ENCODE data around the gene SEC63.
A peak's percentile ranks its signal among the peaks of the same experiment; 100 is the strongest.
"Not testable (repeated sequence)": the region's sequence is repeated elsewhere in the genome, so short reads cannot be mapped to it uniquely, and the experiment has no call there.

SEC63 gene

DNA sequence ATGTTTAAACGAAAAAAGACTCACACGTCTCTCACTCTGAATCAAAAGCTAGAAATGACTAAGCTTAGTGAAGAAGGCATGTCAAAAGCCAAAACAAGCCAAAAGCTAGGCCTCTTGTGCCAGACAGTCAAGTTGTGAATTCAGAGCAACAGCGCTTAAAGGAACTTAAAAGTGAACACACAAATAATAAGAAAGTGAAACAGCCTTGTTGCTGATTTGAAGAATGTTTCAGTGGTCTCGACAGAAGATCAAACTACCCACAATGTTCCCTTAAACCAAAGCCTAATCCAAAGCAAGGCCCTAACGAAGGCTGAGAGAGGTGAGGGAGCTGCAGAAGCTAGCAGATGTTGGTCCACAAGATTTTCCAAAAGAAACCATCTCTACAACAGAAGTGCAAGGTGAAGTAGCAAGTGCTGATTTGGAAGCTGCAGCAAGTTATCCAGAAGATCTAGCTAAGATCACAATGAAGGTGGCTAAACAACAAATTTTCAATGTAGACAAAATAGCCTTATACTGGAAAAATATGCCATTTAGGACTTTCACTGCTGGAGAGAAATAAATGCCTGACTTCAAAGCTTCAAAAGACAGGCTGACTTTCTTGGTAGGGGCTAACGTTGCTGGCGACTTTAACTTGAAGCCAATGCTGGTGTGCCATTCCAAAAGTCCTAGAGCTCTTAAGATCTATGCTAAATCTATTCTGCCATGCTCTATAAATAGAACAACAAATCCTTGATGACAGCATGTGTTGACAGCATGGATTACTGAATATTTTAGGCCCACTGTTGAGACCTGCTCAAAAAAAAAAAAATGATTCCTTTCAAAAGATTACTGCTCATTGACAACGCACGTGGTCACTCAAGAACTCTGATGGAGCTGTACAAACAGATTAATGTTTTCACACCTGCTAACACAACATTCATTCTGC, 40.3 kb downstream of the SEC63 start:
- no peak for DNase-seq

DNA sequence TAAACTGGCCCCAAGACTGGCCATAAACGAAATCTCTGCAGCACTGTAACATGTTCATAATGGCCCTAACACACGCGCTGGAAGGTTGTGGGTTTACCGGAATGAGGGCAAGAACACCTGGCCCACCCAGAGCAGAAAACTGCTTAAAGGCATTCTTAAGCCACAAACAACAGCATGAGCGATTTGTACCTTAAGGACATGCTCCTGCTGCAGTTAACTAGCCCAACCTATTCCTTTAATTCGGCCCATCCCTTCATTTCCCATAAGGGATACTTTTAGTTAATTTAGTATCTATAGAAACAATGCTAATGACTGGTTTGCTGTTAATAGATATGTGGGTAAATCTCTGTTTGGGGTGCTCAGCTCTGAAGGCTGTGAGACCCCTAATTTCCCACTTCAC, 41.0 kb downstream of the SEC63 start:
- not testable (repeated sequence) for DNase-seq

DNA sequence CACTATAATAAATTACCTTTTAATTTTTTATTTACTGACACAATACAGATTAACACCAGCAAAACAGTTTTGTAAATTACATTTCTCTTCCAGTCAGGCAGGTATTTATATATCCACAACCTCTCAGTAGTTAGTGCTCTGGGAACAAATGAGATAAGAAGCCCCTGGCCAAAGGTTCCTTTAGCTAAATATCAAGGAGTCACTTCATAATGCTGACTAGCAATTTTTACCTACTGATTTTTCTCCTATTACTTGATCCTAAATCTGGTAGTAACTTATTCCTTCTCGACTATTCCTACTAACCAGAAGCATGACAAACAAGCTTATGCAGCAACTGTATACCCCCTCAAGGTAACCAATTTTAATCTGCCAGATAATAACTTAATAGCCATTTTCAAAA, 46.3 kb downstream of the SEC63 start:
- DNase-seq, result no peak

DNA sequence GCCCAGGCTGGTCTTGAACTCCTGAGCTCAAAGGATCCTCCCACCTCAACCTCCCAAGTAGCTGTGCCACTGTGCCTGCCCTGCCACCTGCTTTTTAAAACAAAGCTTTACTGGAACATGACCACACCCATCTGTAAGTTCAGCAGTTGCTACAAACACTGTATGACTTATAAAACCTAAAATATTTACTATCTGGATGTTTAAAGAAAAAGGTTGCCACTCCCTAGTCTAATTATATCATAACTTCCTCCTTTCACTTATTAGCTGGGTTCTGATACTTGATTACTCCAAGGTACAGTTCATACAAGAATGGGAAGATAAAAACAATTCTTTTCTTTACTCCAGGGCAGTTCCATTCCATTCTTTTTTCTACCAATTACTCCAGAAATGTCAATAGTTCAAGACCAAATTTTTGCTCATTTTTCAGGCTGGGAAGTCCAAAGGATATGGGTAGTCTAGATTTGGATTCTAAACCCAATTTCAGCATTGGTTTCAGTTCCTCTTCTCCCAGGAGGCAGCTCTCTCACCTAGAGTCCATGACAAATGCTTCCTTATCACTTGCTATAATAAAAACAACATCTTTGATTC, 63.1 kb downstream of the SEC63 start:
- DNase-seq, result no peak

DNA sequence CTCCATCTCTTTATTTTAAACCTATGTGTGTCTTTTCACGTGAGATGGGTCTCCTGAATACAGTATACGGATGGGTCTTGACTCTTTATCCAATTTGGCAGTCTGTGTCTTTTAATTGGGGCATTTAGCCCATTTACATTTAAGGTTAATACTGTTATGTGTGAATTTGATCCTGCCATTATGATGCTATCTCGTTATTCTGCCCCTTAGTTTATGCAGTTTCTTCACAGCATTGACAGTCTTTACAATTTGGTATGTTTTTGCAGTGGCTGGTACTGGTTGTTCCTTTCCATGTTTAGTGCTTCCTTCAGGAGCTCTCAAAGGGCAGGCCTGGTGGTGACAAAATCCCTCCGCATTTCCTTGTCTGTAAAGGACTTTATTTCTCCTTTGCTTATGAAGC, 67.6 kb downstream of the SEC63 start:
- DNase-seq, result not testable (repeated sequence)

DNA sequence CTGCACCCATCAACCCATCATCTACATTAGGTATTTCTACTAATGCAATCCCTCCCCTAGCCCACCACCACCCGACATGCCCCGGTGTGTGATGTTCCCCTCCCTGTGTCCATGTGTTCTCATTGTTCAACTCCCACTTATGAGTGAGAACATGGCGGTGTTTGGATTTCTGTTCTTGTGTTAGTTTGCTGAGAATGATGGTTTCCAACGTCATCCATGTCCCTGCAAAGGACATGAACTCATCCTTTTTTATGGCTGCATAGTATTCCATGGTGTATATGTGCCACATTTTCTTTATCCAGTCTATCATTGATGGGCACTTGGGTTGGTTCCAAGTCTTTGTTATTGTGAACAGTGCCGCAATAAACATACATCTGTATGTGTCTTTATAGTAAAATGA, 72.1 kb downstream of the SEC63 start:
- not testable (repeated sequence) for DNase-seq

DNA sequence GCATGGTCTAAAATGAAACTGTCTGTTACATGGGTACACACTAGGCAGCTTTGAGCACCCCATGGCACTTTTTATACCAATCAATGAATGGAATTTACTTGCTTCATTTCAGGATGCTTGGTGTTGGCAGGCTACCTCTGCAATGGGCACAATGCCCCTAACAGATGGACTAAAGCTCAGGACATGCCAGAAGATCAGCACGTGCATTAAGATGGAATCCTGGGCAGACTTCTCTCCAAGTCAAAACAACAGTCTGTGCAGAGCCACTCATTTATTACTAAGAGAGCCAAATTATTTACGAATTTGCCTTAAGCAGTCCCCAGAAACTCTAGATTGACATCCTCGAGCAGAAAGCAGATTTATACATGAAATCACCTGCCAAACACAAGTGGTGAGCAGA, 78.1 kb downstream of the SEC63 start:
- DNase-seq, result no peak

DNA sequence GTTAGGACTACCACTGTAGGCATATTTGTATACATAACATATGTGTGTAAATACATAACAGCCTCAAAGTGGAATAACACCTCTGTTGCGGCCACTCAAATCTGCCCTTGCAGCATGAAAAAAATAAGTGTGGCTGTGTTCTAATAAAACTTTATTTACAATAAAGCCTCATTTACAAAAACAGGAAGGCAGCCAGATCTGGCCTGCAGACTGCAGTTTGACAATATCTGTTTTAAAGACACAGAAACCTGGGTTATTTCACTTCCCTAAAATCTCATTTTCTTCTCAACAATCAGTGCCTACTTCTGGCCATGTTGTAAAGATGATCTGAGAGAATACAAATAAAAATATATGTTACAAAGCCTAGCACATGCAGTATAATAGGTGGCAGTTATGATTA, 80.0 kb downstream of the SEC63 start:
- DNase-seq, result no peak

DNA sequence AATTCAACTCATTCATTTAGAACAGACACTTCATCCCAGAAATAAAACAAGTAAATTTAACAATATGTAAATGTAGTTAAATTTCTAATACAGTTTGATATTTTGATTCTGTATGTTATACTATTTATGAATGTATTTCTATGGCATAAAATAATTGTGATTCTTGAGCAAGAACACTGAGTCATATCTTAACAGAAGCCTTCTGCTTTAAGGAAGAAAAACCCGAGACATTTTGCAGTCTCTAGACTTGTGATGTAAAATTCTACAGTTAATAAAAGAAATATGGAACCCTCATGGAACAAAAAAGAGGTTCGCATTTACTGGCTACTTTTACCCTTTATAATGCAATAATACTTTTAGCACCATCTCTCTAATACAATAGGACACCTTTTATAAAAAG, 86.0 kb downstream of the SEC63 start:
- no peak for DNase-seq

DNA sequence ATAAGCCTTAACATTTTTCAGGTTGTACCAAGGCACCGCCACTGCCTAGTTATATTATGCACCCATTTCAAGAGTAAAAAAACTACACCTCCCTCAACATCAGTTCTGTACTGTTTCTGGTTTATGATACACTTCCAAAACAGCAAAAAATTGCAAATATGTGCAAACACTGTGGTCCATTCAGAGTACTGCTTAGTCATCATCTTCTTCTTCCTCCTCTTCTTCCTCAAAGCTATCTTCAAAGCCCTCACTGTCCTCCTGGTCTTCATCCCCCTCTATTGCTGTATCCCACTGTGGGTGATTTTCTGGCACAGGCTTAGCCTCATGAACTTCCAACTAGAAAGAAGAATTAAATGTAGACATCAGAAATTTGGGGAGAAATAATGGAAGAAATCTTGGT, 86.5 kb downstream of the SEC63 start:
- not testable (repeated sequence) for DNase-seq

DNA sequence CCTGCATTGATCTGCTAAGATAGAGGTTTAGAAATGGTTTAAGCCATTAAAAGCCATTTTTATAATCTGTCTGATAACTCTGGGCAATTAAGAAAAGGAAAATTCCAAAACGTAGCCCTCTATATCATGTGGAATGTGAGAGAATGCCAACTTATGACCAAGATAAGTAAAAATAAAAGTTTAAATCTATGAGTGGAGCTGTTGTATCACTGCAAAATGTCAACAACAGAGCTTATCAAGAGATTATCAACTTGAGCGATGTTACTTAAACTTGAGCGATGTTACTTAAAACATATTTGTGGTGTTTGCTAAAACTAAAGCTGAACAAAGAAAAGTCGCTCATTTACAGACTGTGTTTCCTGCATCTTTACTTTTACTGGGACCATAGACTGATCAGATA, 87.0 kb downstream of the SEC63 start:
- DNase-seq, result no peak

DNA sequence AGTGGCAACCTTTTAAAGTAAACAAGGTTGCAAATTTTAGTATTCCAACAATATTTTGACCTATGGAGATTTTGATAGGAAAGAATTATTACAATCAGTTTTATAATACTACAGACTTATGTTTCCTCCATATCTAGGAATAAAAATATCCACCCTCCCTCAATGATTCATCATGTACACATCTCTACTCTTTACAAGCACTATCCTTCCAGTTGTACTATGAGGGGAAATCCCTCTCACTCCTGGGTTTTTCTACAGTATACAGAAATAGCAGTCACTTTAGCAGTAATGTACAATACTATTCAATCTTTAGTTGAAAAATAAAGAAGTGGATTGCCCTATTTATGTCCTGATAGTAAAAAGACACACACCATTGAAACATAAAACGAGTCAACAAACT, 87.6 kb downstream of the SEC63 start:
- DNase-seq, result no peak

DNA sequence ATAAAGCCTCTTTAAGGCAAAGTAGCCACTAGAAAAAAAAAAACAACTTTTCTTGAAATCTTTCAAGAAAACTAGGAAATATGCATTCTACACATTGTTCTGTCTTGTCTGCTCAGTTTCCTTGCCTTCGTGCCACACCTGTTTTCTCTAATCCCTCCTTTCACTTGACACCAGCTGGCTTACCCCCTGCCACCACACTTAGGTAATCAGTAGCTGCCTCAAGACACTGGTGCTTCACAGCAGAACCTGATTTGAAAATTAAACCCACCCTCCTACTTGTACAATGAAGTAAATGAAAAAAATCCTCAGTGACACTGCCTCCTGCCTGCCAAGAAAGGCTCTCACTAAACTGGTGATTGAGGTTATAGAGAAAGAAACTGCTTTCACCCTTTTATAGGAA, 88.1 kb downstream of the SEC63 start:
- DNase-seq, result no peak

DNA sequence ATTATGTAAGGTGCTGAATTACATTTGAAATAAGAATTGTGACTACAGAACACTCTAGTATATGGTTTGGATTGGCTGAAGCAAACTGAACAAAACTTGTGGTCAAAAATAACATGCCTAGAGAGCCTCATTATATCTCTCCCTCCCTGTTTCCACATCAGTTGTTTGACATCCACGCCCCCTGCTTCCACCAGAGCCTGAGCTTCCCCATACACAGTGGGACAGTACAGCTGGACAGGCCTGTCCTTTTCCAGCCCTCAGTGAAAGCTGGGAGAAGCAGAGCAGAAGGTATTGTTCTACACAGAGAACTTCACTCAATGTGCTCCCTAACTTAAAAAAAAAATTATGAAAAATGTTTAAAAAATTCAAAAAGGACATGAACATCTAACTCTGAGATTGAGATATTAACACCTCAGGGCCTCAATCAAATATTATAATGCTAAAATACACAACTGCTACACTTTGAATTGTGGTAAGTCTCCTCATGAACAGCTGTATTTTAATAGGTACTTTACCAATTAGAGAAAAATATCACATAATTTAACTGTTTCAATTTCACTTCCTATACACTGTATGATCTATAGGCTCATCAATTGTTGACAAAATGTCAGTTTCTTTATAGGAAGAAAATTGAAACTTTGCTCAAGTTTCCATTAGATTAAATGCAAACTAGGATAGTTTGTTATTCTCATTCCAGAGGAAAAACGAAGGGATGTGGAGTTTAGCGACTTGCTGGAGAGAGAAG, 89.0 kb downstream of the SEC63 start:
- no peak for DNase-seq

DNA sequence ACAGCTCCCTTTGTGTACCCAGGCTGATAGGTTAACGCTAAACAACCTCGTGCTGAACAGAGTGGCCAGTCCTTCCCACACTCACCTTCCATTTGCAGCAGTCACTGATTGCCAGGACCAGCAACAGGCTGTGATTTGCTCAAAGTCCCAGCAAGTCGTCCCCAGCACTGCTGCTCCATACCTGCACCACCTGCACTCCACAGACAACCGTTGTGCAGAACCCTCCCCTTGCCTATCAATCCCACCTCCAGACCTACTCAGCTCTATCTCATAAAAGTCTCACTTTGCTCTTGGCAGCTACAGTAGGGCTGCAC, 90.7 kb downstream of the SEC63 start:
- no peak for DNase-seq

DNA sequence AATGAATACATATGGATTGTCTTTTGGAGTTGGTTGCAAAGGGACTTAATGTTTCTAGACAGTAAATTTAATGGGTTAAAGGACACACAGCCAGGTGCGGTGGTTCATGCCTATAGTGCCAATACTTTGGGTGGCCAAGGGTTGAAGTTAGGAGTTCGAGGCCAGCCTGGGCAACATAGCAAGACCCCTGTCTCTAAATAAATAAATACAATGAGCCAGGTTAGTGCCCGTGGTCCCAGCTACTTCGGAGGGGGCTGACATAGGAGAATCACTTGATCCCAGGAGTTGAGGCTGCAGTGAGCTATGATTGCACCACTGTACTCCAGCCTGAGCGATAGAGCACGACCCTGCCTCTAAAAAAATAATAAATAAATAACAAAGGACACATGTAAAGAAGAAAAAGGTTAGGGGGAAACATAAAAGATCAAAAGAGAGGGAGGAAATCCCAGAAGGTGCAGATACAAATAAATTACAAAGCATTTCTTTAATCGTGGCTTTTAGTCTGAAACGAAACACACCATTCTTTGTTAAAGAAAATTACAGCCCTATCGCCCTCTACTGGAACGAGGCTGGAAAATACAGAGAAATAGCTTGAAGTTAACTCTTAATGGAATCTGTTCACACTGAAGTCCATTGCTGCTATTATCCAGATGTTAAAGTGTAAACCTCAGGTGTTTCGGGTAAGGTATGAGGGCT, 91.3 kb downstream of the SEC63 start:
- DNase-seq, result peak in 1 of 2 donors; percentile 15

DNA sequence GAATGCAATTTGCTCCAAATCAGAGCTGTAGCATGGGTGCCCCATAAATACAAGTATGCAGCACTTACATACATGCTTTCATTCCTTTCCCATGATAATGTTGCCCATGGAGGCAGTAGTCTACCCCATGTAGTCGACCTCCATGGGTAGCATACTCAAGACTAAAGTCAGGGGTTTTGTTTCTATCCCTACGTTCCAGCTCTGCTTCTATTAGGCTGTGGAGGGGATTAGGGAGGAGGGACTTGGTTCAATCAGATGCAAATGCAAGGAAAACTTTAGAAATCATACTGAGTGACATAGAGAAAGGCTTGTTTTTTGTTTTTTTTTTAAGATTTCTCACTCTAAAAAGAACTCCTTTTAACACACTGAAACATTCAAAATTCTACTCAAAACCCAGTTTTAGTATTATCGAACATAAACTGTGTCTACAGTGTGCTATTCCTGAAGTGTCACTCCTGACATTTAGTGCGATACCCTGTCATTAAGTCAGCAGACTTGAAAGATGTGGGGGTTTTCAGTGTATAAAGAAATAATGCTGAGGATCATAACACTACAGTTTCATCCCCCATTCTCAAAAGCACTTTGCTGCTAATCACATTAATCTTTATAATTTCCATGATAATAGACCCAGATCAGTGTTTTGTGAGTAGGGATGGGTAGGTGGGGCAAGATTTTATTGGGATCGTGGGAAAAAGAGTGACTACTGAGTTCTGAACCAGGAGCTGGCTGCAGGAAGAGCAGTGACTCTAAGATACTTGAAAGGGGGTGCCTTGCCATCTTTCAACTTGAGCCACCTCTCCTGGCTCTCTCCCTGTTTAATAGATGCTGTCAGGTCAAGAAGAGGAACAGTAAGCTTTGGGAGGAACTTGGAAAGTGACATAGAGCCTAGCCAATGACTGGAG, 93.5 kb downstream of the SEC63 start:
- DNase-seq, result no peak

DNA sequence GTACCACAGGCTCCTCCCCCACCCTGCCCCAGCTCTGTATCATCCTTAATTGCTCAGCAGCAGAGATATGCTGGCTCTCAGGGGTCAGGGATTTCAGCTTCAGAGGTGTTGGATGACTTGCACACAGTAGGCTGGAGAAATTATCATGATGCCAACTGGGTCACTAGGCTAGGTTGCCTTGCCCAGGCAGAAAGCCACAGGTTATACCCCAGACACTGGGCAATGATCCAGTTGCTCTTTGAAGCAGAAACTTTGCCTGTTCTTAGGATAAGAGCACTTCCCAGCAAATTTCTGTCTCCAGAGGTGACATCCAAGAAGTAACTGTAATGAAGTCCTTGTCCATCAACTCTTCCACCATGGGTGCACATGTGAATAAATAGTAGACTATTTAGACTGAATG, 95.6 kb downstream of the SEC63 start:
- DNase-seq, result no peak

DNA sequence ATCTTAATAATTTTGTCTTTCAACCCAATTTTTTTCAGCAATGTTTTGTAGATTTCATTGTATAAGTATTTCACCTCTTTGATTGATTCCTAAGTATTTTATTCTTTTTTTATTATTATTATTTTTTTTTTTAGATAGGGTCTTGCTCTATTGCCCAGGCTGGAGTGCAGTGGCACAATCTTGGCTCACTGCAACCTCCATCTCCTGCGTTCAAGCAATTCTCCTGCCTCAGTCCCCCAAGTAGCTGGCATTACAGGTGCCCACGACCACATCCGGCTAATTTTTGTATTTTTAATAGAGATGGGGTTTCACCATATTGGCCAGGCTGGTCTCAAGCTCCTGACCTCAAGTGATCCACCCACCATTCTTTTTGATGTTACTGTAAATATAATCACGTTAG, 97.0 kb downstream of the SEC63 start:
- DNase-seq, result not testable (repeated sequence)

DNA sequence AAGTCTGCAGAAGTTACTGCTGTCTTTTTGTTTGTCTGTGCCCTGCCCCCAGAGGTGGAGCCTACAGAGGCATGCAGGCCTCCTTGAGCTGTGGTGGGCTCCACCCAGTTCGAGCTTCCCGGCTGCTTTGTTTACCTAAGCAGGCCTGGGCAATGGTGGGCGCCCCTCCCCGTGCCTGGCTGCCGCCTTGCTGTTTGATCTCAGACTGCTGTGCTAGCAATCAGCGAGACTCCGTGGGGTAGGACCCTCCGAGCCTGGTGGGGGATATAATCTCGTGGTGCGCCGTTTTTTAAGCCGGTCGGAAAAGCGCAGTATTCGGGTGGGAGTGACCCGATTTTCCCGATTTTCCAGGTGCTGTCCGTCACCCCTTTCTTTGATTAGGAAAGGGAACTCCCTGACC, 97.9 kb downstream of the SEC63 start:
- DNase-seq, result not testable (repeated sequence)

DNA sequence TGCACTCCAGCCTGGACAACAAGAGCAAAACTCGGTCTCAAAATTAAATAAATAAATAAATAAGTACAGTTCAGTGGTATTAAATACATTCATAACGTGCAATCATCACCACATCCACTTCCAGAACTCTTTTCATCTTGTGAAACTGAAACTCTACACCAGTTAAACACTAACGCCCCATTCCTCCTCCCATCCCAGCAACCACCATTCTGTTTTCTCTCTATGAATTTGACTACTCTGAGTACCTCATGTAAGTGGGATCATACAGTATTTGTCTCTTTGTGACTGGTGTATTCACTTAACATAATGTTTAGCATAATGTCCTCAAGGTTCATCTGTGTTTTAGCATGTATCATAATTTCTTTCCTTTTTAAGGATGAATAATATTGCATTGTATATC, 104.8 kb downstream of the SEC63 start:
- no peak for DNase-seq

DNA sequence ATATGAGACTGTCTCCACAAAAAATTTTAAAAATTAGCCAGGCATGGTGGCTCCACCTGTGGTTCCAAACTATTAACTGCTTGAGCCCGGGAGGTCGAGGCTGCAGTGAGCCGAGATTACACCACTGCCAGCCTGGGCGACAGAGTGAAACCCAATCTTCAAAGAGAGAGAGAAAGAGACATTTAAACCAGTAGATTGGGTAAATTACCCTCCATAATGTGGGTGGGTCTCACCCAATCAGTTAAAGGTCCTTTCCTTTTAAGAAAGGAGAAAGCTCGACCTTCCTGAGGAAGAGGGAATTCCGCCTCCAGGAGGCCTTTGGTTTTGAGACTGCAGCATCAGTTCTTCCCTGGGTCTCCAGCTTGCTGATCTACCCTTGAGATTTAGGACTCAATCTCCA, 108.7 kb downstream of the SEC63 start:
- DNase-seq, result no peak
